Renal pelvis (tissue), 4 donors: Measurements from ENCODE around the gene AACS. TPM values are rescaled to one million over a fixed set of nuclear protein-coding genes. Genes with fewer than 3 reads are reported as not detected.
"Not testable (repeated sequence)": the region's sequence is repeated elsewhere in the genome, so short reads cannot be mapped to it uniquely, and the experiment has no call there.

Experiments used
- DNase-seq: peaks from one replicate; pipeline ENCODE4 v3.0.0-alpha.2; 2013
- polyA plus RNA-seq, 3 donors: library from polyadenylated mRNA; unstranded; fragments of 120-200 nt; gene quantifications; one replicate each; pipeline ENCODE4 v1.2.1, GENCODE V29; 2013; ENCODE audit not compliant: insufficient read length in 3 of 3

AACS gene
- polyA plus RNA-seq, 3 donors: 25.4 to 29.1 (median 28.4) TPM

- DNase-seq: no peak
Observed at GRCh38 chr12:125114365-125115141, 49.3 kb downstream of the AACS start.

- DNase-seq: no peak
Observed at GRCh38 chr12:125120566-125120965, 55.3 kb downstream of the AACS start.

- no peak for DNase-seq
Observed at GRCh38 chr12:125121106-125121505, 55.9 kb downstream of the AACS start.

GRCh38 chr12:125122668-125123067 lies 57.4 kb downstream of the AACS start:
- DNase-seq: no peak

DNA sequence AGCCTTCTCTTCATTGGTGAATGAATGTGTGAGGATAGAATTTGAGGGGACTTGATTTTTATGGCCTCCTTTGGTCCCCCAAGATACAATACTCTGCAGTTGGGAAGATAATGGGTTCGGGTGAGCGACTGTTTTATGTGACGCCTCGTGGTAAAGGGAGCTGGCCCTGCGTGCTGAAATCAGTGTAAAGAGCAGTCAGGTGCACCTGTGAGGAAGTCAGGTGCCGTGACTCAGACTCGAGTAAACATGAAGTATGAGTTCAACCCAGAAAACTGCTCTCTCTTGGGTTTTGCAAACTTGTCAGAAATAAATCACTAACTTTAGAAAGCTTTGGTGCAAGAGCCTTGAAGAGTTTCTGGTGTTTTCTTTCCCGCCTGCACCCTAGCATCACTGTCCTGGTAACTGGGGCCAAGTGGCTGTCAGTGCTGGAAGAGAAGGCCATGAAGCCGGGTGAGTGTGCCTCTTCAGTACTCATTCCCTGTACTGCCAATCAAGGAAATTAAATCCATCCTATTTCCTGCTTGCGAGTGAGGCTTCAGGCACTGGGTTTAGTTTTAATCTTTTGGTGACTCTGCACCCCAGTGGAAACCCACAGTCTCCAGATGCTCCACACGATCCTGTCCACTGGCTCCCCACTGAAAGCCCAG lies 59.2 kb downstream of the AACS start:
- DNase-seq: no peak

- no peak for DNase-seq
Observed at GRCh38 chr12:125125271-125125670, 60.0 kb downstream of the AACS start.

GRCh38 chr12:125128439-125129178 lies 63.4 kb downstream of the AACS start:
- no peak for DNase-seq

DNA sequence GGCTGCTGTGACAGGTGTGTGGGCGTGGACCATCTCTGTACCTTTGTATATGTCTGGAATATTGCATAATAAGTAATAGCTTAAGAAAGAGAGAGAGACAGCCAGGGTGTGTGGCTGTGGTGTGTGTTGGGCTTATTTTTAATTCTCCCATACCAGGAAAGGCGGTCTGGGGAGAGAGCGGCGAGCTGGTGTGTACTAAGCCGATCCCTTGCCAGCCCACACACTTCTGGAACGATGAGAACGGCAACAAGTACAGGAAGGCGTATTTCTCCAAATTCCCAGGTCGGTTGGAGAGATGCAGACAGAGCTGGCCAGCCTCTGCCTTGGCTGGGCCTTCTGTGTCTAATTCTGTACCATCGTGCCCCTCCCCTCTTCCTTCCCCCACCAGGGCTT lies 63.9 kb downstream of the AACS start:
- DNase-seq: no peak

DNA sequence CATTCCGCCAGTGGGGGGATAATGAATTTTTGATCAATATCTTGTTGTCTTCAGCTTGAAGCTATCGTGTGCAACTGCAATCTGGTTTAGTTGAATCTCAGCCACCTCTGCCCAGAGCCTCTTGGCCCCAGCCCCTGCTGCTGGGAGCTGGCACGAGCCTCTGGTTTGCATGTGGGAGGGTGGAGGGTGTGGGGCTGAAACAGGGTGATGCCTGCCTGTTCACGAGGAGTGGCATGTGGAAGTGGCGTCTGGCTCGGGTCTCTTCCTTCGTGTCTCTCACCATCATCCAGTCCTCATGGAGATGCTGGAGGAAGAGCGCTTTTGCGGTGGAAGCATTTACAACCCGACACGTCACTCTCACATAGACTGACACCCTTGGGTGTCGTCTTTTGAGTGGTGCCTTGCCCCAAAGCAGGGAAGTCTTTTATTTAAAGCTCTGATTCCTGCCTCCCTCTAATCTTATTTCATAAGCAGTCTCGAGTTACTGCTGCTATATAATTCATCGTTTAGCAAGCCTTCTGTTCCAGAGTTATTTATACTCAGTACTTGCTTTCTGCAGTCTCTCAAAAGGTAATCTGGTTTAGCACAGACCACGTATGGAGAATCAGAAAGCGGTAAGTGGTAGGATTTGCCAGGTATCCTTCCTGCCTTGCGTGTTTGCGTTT lies 64.5 kb downstream of the AACS start:
- DNase-seq: no peak

DNA sequence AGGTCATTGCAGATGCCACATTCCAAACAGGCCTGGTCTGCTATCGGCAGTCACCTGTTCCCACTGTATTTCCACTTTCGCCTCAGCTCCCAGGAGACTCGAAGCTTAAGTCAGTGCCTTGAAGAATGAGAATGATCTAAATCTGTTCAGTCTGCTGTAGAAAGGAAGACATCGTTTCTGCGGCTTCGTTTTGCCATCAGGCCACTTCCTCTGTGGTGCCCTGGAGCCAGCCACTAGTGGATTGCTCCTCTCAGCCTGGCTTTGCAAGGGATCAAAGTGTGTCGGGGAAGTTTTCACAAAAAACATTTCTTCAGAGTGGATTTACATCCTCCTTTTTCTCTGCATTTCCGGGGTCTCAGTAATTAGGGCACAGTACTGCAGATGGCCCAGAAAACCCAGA lies 66.7 kb downstream of the AACS start:
- DNase-seq: no peak

DNA sequence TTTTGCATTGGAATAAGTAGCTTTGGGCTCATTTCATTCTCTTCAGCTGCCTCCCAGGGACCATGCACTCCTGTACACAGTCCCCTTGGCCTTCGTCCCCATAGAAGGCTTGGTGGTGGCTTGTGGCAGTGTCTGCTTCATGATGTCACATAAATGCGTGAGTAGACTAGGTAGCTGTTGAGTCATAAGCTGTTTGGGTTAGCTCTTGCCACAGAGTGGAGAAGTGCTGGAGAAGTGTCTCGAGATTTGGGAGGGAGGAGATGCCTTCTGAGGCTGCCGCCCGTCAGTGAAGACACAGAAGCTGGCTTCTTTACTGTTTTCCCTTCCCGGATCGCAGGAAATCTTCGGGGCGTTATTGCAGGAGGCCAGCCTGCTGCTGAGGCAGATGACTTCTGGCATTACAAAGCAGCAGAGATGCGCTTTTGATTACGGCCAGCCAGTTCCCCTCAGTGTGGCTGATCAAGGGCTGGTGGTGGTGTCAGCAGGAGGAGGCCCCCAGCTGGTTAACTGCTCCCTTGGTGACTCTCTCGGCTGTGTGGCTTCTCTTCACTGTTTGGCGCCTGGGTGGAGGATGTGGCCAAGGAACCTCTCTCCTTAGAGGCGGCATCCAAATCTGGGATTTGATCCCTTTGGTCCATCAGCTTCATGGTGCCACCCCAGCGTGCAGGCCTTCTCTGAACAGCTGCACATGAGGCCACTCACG lies 67.6 kb downstream of the AACS start:
- DNase-seq: no peak

- DNase-seq: no peak
Observed at GRCh38 chr12:125133616-125134015, 68.4 kb downstream of the AACS start.

DNA sequence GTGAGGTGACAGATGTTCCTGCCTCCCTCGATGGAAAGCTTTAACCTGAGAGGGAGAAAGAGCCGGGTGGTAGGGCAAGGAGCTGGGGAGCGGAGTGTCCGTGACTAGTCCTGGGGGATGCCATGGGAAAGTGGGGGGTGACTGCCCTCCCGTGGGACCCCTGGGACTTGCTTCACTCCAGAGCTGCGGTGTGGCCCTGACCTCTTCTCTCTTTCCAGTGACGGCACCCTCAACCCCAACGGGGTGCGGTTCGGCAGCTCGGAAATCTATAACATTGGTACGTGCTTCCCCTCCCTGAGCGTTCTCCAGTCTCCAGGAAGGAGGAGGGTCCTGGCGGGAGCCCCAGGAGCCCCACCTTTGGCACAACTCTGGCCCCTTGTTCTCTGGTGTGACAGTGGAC lies 69.3 kb downstream of the AACS start:
- DNase-seq: no peak

GRCh38 chr12:125135906-125136305 lies 70.7 kb downstream of the AACS start:
- no peak for DNase-seq

DNA sequence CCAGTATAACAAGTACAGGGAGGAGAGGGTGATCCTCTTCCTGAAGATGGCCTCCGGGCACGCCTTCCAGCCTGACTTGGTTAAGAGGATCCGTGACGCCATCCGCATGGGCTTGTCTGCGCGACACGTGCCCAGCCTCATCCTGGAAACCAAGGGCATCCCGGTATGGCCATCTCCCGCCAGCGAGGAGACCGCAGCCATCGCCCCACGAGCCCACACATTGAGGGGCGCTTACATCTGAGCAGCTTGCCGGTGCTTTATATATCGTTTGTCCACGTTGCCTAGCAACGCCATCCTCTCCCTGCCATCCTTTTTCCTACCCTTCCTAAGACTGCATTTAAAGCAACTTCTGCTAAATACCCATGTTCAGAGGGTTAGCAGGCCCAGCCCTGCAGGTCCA lies 71.5 kb downstream of the AACS start:
- no peak for DNase-seq

DNA sequence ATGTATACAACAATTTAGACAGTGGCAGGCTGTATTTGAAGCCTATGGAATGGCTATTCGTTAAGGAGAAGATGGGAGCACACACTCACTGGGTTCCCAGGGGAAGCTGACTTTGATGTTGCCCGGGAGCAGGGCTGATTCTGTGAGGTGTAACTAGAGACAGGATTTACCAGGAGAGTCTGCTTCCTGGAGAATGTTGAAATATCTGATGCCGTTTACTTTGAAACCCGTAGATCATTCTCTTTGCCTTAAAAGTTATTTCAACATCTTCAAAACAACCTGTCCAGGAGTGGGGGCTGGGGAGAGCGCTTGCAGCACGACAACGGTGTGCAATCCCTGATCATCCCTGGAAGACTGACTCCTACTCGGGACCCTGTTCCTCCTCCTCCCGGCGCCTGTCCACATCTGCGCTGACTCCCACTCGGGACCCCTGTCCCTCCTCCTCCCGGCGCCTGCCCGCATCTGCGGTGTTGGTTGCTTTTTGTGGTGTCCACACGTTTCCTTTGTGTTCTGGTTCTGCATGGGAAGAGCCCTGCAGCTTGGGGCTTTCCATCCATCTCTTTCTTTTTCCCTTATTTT lies 72.6 kb downstream of the AACS start:
- no peak for DNase-seq

GRCh38 chr12:125140279-125141209 lies 75.3 kb downstream of the AACS start:
- no peak for DNase-seq

- DNase-seq: not testable (repeated sequence)
Observed at GRCh38 chr12:125141210-125141573, 76.0 kb downstream of the AACS start.

DNA sequence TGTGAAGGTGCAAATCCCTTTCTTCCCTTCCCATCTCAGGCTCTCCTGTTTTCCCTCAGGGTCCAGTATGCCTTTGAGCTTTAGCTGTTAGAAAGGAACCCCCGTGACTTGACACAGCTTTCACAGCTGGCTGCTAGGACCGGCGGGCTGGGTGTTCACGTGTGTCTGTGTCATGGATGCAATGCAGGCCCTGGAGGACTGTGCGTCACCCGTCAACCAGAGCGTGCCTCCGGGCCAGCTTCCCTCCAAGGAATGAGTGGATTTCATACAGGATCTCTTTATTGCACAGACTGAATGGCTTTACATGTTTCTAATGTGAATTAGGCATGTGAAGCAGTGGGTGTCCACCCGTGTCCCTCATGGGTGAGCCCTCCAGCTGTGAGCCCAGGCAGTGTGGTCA lies 77.4 kb downstream of the AACS start:
- no peak for DNase-seq

GRCh38 chr12:125143491-125143890 lies 78.3 kb downstream of the AACS start:
- DNase-seq: no peak
